Activated CD4-positive, CD25-positive, alpha-beta regulatory T cell treated with anti-CD3 and anti-CD28 coated beads, Interleukin-2, amount 50 U/mL, for 16 hours (primary cell): ENCODE results near the gene TMCC1.
A peak's percentile ranks its signal among the peaks of the same experiment; 100 is the strongest.
"Not testable (repeated sequence)": the region's sequence is repeated elsewhere in the genome, so short reads cannot be mapped to it uniquely, and the experiment has no call there.

Experiments used
- DNase-seq: peaks from one replicate; pipeline ENCODE4 v3.0.0-alpha.2; 2020; ENCODE audit warnings: low read depth, low spot score

Gene TMCC1

GRCh38 chr3:129836381-129837064 is 57.0 kb downstream of the TMCC1 start:
- no peak for DNase-seq

- DNase-seq, result no peak
These were observed 58.3 kb downstream of the TMCC1 start for GRCh38 chr3:129835198-129835597.

GRCh38 chr3:129834580-129834979 is 58.9 kb downstream of the TMCC1 start:
- DNase-seq, result no peak

- not testable (repeated sequence) for DNase-seq
These were observed 61.6 kb downstream of the TMCC1 start for GRCh38 chr3:129831942-129832341.

GRCh38 chr3:129831503-129831902 is 62.0 kb downstream of the TMCC1 start:
- no peak for DNase-seq

- no peak for DNase-seq
These were observed 63.9 kb downstream of the TMCC1 start for GRCh38 chr3:129829640-129830039.

GRCh38 chr3:129827765-129828164 is 65.7 kb downstream of the TMCC1 start:
- no peak for DNase-seq

GRCh38 chr3:129824926-129825541 is 68.5 kb downstream of the TMCC1 start:
- peak; percentile 11 for DNase-seq

GRCh38 chr3:129822679-129823078 is 70.8 kb downstream of the TMCC1 start:
- no peak for DNase-seq

- no peak for DNase-seq
These were observed 71.3 kb downstream of the TMCC1 start for GRCh38 chr3:129822241-129822640.

GRCh38 chr3:129820587-129820986 is 72.9 kb downstream of the TMCC1 start:
- no peak for DNase-seq

GRCh38 chr3:129812589-129812988 is 80.9 kb downstream of the TMCC1 start:
- no peak for DNase-seq

- no peak for DNase-seq
These were observed 84.2 kb downstream of the TMCC1 start for GRCh38 chr3:129809297-129809696.

- DNase-seq, result no peak
These were observed 97.4 kb downstream of the TMCC1 start for GRCh38 chr3:129796146-129796545.

GRCh38 chr3:129795186-129796010 is 98.1 kb downstream of the TMCC1 start:
- DNase-seq, result no peak

GRCh38 chr3:129794311-129795185 is 99.0 kb downstream of the TMCC1 start:
- no peak for DNase-seq

- DNase-seq, result no peak
These were observed 99.6 kb downstream of the TMCC1 start for GRCh38 chr3:129793942-129794310.

GRCh38 chr3:129793319-129793718 is 100.2 kb downstream of the TMCC1 start:
- DNase-seq, result no peak

- DNase-seq, result no peak
These were observed 110.0 kb downstream of the TMCC1 start for GRCh38 chr3:129783470-129783869.

- DNase-seq, result no peak
These were observed 114.6 kb downstream of the TMCC1 start for GRCh38 chr3:129778871-129779270.

- no peak for DNase-seq
These were observed 115.7 kb downstream of the TMCC1 start for GRCh38 chr3:129777806-129778205.

- no peak for DNase-seq
These were observed 117.6 kb downstream of the TMCC1 start for GRCh38 chr3:129775870-129776269.
